ENCODE data around the gene CEP76.
"Not testable (repeated sequence)": the region's sequence is repeated elsewhere in the genome, so short reads cannot be mapped to it uniquely, and the experiment has no call there.

The CEP76 gene

GRCh38 chr18:12639990-12640880 lies 62.3 kb downstream of the CEP76 start:
- DNase-seq: no peak

GRCh38 chr18:12638644-12639124 lies 63.8 kb downstream of the CEP76 start:
- no peak for DNase-seq

GRCh38 chr18:12637901-12638643 lies 64.5 kb downstream of the CEP76 start:
- DNase-seq: no peak

DNA sequence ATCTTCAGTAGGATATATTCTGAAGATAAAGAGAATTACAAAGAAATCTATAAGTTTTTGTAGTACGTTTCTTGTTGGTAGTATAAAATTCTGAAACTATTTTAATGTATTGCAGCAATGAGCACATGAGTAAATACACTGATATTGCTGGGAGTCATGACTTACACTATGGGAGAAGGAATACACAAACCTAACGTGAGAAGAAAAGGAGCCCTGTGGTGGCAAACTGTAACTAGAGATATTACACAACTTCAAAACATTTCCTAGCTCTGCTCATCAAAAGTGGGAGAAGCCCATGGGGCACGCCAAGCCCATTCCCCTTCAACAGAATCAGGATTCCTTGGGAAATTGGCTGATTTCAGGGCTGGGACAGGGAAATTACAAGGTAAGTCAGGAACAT lies 65.1 kb downstream of the CEP76 start:
- no peak for DNase-seq

DNA sequence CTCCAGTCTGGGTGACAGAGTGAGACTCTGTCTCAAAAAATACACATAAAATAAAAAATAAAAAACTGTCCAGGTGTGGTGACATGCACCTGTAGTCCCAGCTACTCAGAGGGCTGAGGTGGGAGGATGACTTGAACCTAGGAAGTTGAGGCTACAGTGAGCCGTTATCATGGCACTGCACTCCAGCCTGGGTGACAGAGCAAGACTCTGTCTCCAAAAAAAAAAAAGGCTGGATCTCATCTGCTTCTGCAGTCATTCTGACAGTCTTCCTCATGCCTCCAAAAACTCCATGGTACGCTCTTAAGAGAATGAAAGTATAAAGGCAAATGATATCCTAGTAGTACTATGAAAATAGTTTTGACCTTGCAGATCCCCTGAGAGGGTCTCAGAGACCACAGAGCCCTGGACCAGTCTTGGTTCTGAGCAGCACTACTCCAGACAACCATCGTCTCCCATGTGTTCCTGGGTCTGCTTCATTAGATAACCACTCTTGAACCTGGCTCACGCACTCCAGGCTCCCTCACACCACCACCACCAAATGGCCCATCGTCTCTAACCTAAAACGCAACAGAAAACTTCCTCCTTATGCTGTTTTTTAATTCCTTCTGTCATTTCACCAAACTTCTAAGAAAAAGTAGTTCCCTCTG lies 70.6 kb downstream of the CEP76 start:
- no peak for DNase-seq

GRCh38 chr18:12630136-12630535 lies 72.4 kb downstream of the CEP76 start:
- no peak for DNase-seq

GRCh38 chr18:12628706-12629702 lies 73.5 kb downstream of the CEP76 start:
- DNase-seq: no peak

DNA sequence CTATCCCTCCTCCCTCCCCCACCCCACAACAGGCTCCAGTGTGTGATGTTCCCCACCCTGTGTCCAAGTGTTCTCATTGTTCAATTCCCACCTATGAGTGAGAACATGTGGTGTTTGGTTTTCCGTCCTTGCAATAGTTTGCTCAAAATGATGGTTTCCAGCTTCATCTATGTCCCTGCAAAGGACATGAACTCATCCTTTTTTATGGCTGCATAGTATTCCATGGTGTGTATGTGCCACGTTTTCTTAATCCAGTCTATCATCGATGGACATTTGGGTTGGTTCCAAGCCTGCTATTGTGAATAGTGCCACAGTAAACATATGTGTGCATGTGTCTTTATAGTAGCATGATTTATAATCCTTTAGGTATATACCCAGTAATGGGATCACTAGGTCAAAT lies 75.3 kb downstream of the CEP76 start:
- DNase-seq: not testable (repeated sequence)

DNA sequence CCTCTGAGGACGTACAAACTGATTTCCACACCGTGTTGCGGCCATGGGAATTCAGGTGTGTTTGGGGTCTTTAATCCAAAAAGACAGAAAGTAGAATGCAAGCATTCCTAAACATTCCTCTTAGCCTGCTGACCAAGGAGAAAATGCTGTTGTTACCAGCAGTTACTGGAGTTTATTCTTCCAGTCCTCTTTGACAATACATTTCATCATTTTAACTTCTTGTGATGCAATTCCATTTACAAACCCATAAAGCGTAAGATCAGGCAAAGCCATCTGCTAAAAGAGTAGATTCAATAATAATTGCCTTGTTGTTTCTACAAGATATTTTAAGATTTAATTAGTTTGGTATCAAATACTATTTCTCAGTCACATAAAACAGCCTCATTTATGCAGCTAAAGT lies 77.3 kb downstream of the CEP76 start:
- DNase-seq: no peak

Data from NCI-H1417 treated with DMSO at 0.1 percent for 48 hours (cell line).